GM21529 (cell line): ENCODE measurements around the gene HSPA1B.
"Not testable (repeated sequence)": the region's sequence is repeated elsewhere in the genome, so short reads cannot be mapped to it uniquely, and the experiment has no call there.

ENCODE experiments used
- ATAC-seq: cut with Tn5 transposase; IDR thresholded peaks from one replicate; pipeline ENCODE4 v1.9.1; 2021; ENCODE audit not compliant: unreplicated experiment

HSPA1B gene

DNA sequence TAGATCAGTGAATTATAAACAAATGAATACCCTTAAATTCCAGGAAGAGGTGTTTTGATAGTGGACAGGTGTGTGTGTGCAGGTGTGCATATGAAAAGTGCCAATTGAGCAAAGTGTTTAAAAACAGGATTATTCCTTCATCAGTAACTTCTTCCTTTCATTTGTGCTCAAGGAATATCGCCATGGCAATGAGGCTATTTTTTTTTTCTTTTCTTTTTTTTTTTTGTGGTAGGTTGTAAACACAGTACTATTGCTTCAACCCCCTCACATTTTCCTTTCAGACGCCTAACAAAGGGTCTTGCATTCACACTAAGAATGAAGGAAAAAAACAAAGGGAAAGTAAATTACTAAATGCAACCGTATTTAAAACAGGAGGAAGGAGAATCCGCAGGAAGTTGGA lies 2.0 kb upstream of the HSPA1B start:
- ATAC-seq, result no peak

DNA sequence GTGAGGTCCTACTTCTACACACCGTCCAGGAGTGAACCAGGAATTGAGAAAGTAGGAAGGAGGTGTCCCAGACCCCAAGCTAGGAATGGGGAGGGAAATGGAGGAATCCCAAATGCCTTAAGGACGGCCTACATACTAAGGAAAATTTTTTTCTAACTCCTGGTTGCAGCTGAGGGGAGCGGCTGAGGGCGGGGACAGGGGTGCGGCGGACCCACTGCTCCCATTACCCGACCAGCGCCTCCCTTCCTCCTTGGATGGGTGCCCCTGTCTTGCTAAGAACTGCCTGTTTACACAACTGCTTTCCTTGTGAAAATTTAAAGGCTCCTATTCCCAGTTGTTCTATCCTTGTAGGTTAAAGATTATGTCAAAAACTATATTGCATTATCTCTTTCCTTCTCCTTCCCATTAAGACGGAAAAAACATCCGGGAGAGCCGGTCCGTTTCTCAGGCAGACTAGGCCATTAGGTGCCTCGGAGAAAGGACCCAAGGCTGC lies 699 bp upstream of the HSPA1B start:
- peak; percentile 8 for ATAC-seq

- ATAC-seq, result no peak
Measured at GRCh38 chr6:31829633-31830283, 2.2 kb downstream of the HSPA1B start.

GRCh38 chr6:31830886-31831335 lies 3.4 kb downstream of the HSPA1B start:
- ATAC-seq, result no peak

- no peak for ATAC-seq
Measured at GRCh38 chr6:31831350-31832215, 4.0 kb downstream of the HSPA1B start.

DNA sequence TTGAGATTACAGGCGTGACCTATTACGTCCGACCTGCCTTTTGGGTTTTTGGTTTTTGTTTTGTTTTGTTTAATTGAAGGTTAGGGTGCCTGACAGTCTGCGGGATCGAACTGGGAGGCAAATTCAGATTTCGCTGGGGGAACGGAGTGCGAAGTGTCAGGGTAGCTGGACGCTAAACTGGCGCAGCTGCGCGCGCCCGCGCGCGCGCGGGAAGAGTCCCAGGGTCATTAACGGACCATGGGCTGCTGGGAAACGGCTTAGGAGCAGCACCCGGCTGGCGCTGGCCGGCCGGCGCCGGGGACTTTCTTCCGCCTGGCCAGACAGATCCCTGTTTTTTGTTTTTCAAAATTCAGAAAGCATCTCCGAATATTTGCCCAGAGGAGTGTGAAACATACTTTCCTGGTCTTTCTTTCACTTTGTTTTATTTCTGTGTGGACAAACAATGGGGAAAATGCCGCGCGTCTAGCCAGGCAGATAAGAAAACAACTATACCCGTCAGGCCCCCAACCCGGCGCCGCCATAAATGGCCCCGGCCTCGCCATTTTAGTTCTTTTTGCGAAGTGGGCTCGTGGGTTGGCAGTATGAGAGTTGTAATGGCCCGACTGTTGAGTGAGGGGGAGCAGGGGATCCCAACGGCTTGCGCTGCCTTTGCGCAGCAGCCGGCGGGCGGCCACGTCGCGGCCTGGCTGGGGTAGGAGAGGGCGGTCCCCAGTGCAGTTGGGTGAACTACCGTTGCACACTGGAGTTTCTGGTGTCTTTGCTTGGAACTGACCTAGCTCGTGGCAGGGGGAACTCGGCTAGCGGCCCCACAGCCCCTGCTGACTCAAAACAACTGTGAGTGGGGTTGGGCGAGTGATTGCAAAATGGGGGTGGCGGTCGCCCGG lies 7.1 kb downstream of the HSPA1B start:
- no peak for ATAC-seq

GRCh38 chr6:31836047-31836473 lies 8.5 kb downstream of the HSPA1B start:
- ATAC-seq, result no peak

DNA sequence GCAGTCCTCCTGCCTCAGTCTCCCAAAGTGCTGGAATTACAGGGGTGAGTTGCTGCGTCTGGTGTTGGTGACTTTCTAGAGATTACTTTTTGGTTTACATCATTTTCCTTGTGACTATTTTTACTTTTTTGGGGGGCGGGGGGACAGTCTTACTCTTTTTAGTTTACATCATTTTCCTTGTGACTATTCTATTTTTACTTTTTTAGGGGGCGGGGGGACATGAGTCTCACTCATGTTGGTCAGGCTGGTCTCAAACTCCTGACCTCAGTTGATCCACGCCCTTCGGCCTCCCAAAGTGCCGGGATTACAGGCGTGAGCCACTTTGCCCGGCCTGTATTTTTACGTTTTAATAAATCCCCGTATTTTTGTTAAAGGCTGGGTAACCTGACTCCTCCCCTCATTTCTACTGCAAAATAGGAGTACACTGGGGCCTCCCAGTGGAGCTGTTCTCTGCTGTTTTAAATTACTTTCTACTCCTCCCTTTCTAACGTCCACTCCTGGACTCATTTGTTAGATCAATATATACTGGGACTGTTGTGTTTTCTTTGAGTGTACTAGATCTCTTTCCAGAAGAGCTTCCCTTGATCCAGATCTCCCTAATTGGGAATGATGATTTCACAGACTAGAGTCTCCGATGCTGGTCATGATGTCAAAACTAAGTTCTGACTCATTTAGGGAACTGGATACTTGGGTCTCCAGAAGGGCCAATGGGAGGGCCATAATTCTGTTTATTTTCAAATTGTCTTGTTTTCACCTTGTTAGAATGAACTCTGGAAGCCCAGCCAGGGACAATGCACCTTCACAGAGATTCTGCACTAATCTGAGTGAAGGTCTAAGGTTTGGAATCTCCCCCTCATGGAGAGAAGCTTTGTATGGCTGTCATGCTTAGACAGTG lies 9.2 kb downstream of the HSPA1B start:
- no peak for ATAC-seq

GRCh38 chr6:31837369-31838113 lies 10.0 kb downstream of the HSPA1B start:
- ATAC-seq, result no peak

- not testable (repeated sequence) for ATAC-seq
Measured at GRCh38 chr6:31838114-31838553, 10.6 kb downstream of the HSPA1B start.

DNA sequence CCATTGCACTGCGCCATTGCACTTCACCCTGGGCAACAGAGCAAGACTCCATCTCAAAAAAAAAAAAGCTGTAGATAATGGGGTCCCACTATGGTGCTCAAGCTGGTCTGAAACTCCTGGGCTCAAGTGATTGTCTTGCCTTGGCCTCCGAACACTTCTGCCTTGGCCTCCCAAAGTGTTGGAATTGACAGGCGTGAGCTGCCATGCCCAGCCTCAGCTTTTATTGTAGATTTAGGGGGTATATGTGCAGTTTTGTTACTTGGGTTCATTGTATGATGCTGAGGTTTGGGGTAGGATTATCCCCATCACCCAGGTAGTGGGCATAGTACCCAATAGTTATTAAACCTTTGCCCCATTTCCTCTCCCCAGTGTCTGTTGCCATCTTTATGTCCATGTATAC lies 11.4 kb downstream of the HSPA1B start:
- ATAC-seq, result no peak

GRCh38 chr6:31839779-31840126 lies 12.2 kb downstream of the HSPA1B start:
- not testable (repeated sequence) for ATAC-seq

- no peak for ATAC-seq
Measured at GRCh38 chr6:31842053-31842452, 14.5 kb downstream of the HSPA1B start.

DNA sequence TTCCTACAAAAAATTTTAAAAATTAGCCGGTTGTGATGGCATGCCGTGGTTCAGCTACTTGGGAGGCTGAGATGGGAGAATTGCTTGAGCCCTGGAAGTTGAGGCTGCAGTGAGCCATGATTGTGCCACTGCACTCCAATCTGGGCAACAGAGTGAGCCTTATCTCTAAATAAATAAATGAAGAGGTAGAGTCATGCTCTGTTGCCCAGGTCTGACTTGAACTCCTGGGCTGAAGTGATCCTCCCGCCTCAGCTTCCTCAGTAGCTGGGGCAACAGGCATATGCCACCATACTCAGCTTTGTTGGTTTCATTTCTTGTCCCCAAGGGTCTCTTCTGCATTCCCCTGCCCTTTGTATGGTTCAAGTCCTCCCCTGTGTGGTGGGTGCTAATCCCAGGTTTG lies 17.0 kb downstream of the HSPA1B start:
- no peak for ATAC-seq

- ATAC-seq, result no peak
Measured at GRCh38 chr6:31847276-31847978, 19.9 kb downstream of the HSPA1B start.

GRCh38 chr6:31850765-31851484 lies 23.4 kb downstream of the HSPA1B start:
- ATAC-seq, result no peak

DNA sequence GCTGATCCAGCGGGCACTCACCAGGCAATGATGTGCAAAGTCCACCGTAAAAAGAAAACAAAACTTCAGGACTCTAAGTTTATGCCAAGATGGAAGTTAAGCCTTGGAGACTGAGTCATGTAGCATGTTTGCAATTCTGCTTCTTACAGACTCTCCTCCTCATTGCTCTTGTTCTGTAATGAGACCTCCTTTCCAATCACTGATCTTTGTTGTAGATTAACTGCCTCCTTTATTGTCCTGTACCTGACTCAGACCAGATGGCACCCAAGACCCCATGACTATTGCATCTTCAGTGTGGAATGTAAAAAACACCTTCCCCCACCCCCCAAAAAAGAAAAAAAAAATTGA lies 23.9 kb downstream of the HSPA1B start:
- no peak for ATAC-seq

DNA sequence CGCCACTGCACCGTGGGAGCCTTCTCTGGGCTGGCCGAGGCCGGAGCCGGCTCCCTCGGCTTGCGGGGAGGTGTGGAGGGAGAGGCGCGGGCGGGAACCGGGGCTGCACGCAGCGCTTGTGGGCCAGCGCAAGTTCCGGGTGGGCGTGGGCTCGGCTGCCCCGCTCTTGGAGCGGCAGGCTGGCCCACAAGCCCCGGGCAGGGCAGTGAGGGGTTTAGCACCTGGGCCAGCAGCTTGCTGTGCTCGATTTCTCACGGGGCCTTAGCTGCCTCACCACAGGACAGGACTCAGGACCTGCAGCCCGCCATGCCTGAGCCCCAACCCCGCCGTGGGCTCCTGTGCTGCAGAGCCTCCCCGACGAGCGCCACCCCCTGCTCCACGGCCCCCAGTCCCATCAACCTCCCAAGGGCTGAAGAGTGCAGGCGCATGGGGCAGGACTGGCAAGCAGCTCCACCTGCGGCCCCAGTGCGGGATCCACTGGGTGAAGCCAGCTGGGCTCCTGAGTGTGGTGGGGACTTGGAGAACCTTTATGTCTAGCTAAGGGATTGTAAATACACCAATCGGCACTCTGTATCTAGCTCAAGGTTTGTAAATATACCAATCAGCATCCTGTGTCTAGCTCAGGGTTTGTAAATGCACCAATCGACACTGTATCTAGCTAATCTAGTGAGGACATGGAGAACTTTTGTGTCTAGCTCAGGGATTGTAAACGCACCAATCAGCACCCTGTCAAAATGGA lies 24.6 kb downstream of the HSPA1B start:
- ATAC-seq, result not testable (repeated sequence)
